Activated CD4-positive, alpha-beta T cell treated with anti-CD3 and anti-CD28 coated beads, Interleukin-10, Interleukin-2, amounts not matched to agents 100 ng/mL and 50 ng/mL, durations not matched to agents 16 hours and 8 hours (primary cell): ENCODE results near the gene PARVG.
A peak's percentile ranks its signal among the peaks of the same experiment; 100 is the strongest.

Experiments used
- DNase-seq: peaks from one replicate; pipeline ENCODE4 v3.0.0-alpha.2; 2020

Gene PARVG

DNA sequence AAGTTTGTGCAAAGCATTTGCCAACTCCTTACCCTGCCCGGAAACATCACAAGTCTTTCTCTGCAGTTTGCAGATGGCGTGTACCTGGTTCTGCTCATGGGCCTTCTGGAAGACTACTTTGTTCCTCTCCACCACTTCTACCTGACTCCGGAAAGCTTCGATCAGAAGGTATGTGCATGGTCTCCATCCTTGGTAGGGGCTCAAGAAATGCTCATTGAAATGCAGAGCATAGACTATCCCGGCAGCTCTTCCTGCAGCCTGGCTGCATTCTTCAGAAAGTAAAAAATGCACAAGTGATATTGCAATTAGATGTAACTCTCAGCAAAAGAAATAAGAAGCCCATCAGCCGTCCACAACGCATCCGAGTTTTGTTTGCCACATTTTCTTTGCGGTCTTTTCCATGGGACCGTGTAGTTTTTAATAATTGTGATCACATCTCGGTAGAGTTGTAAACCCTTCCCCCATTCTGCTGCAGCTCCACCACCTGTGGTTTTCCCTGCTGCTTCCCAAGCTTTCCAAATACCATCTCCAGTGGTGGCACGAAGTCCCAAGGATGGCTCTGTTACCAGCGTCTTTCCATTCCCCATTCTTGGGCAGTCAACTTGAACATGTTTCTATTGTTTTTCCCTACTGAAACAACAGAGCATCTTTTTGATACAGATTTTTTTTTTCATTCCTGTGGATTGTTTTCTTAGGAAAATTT is 22.7 kb upstream of the PARVG start:
- DNase-seq = no peak

GRCh38 chr22:44158816-44159215 is 21.9 kb upstream of the PARVG start:
- no peak for DNase-seq

- DNase-seq = no peak
Measured at GRCh38 chr22:44159221-44159620, 21.5 kb upstream of the PARVG start.

DNA sequence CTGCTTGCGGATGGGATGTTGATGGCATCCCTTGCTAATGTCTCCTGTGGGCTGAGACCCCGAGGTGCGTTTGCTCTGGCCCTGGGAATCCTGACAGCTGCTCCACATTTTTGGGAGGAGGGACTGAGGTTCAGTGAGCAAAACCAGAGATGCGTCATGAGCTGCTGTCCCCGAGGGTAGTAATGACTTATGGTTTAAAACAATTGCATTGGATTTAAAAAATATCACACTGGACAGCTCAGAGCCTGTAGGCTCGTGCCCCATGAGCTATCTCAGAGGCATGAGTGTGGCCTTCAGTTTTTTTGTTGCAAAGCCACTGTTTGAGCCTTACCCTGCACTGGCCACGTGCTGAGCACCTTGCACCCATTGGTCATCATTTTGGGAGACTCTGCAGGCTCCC is 20.9 kb upstream of the PARVG start:
- DNase-seq = no peak

DNA sequence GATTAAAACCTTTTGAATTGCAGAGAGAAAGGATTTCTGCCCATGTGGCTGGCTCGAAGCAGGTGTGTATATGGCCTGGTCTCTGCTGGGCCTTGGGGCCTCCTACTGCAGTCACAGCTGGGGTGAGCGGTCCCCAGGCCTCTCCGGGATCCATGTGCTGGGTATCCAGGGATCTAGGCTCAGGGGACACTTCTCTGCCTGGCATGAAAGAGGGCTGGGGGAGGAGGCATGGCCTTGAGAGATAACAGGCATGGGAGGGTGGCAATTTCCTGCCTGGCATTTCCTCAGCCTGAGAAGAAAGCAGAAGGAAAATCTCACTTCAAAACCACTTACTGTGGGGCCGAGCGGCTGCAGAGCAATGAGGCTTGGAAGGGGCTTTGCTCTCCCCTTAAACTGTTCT is 20.3 kb upstream of the PARVG start:
- no peak for DNase-seq

DNA sequence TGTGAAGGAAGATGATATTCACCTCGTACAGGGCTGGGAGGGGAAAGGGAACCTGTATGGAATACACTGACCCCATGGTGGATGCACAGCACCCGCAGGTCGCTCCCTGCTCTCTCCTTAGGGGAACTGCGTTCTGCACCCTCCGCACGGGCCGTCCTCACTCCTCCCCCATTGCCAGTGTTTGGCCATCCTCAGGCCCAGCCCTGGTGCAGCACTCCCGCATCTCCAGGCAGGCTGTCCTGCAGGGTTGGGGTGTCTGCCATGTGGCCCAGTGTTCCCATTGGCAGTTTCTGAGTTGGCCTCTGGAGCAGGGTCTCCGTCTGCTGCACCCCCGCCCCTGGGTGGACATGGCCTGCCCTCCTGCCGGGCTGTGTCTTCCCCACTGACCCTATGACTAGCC is 19.1 kb upstream of the PARVG start:
- DNase-seq = no peak

GRCh38 chr22:44162960-44163359 is 17.8 kb upstream of the PARVG start:
- DNase-seq = no peak

DNA sequence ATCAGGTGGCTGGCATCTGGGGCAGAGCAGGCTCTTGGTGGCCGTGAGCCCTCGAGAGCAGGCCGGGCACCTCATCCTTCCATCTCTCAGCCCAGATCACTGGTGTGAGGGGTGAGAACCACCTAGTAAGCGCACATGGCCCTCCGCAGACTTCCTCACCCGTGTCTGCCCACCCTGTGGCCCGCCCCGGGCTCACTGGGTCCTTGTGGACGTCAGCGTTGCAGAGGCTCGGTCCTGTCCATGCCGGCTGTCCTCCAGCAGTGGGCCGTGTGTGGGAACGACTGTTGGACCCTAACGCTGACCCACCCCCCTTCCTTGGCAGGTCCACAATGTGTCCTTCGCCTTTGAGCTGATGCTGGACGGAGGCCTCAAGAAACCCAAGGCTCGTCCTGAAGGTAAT is 17.2 kb upstream of the PARVG start:
- no peak for DNase-seq

DNA sequence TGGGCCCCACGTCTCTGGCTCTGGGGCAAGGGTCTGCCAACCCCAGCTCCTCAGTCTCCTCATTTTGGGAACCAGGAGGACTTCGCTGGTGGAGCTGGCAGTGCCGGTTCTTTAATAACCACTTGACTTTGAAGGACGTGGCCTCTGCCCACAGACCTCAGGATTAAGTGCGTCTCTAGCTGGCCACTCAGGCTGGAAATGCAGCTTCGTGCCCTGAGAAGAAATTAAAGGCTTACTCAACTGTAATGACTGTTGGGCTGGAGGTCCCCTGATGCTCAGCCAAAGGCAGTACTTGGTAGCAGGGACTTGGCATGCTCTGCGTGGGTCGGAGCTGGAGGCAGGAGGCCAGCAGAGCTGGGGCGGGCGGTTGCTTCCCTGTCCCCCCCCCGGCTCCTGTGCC is 16.7 kb upstream of the PARVG start:
- DNase-seq = no peak

GRCh38 chr22:44165286-44165874 is 15.3 kb upstream of the PARVG start:
- no peak for DNase-seq

DNA sequence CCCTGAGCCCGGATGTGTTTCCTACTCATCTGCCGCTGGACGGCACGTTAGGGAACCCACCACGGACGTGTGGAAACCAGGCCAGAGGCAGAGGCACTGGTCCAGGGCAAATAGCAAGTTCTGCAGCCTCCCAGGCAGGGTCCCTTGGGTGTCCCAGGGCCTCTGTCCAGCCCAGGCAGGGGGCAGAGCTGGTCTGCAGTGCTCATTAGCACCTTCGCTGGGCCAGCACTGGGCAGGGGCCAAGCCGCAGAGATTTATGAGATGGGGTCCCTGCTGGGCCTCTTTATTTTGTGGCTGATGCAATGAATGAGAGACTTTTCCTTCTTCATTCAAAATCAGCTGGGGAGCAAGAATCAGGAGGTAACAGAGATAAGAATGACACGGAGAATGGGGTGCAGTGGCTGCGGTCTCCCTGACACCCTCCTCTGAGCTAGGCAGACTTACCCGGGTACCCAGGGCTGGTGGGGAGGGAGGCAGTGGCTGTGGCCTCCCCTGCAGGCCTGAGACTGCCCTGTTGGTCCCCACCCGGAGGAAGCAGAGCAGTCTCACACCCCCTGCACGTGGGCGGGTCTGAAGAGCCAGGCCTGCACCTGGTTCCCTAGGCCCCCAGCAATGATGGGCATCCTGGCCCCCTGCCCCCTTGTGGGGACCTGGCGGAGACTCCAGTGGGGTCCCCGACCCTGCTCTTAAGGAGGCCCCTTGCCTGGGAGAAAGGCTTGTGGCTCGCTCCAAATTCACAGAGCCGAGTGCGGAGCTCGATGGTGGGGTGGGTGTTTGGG is 14.0 kb upstream of the PARVG start:
- DNase-seq = no peak

DNA sequence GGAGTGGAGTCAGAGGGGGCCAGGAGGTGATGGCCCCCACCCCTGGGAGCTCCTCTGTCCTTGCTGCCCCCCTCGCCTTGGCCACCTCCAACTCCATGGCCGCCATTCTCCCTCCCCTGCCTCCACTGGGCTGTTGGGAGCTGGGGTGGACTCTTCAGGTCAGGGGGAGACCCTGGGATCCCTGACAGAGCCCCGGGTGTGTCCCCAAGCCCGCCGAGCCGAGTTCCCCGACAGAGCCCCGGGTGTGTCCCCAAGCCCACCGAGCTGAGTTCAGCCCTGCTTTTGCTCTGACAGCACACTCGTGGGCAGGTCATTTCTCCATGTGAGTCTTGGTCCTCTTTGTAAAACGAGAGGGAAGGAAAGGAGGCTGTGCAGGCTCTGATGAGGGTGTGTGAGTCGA is 13.2 kb upstream of the PARVG start:
- no peak for DNase-seq

DNA sequence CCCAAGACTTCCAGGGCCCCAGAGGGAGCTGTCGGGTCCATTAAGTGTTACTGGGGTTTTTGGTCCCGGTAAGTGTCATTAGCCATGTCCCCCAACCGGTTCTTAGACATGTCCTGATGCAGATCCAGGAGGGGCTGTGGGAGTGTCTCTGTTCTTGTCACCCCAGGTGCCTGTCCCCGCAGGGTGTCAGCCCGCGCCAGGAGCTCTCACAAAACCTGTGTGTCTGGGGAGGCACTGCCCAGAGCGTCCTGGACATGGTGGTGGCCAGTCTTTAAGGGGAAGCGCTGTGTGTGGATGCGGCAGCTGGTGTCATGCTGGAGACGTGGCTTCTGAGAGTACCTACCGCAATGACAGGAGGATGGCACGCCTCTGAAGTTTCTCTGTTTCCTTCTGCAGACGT is 12.5 kb upstream of the PARVG start:
- no peak for DNase-seq

- no peak for DNase-seq
Measured at GRCh38 chr22:44170470-44170869, 10.3 kb upstream of the PARVG start.

GRCh38 chr22:44171561-44171960 is 9.2 kb upstream of the PARVG start:
- no peak for DNase-seq

DNA sequence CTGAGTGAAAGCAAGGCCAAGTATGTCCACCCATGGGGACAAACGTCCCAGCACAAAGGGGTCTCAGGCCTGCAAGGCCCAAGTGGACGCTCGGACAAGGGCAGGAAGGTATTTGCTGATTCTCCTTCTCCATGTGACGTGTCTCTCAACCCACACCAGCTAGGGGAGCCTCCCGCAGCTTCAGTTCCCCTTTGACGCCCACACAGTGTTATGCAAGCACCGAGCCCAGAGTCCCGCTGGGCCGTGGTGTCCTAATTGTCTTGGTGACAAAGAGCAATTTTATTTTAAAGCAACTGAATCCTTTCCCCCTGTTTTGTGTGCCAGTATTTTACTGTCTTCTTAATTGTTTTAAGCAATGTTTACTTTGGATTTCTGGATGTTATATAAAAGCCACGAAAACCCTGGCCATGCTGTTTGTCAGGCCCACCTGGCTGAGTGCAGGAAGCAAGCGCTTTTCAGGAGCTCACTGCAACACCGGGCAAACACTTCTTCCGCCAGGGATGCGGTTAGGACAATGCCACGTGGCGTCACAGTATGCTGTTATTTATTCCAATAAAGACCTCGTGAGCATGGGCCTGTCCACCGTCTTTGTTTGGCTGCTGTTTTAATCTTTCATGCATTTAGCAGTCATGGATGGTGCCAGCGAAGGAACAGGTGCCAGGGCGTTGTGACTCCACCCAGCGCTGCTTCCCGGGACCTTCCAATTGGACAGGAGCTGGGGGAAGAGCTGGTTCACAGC is 8.2 kb upstream of the PARVG start:
- DNase-seq = no peak

DNA sequence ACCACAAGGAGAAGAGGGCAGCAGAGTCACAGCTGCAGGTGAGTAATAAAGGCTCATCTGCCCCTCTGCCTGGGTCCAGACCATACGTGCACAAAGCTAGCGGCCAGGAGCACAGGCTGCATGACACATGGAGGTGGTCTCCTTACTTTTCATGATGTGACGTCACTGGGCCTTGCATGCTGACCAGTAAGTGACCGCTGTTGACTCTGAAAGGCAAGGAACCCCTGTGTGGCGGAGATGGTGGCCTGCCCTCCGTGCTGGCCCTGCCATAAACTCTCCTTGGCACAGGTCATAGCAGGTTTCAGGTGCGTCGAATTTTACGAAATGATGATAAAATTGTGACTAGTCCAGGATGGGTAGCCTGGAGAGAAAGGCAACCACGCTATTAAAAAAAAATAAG is 7.6 kb upstream of the PARVG start:
- DNase-seq = no peak

GRCh38 chr22:44175676-44176075 is 5.0 kb upstream of the PARVG start:
- DNase-seq = no peak

DNA sequence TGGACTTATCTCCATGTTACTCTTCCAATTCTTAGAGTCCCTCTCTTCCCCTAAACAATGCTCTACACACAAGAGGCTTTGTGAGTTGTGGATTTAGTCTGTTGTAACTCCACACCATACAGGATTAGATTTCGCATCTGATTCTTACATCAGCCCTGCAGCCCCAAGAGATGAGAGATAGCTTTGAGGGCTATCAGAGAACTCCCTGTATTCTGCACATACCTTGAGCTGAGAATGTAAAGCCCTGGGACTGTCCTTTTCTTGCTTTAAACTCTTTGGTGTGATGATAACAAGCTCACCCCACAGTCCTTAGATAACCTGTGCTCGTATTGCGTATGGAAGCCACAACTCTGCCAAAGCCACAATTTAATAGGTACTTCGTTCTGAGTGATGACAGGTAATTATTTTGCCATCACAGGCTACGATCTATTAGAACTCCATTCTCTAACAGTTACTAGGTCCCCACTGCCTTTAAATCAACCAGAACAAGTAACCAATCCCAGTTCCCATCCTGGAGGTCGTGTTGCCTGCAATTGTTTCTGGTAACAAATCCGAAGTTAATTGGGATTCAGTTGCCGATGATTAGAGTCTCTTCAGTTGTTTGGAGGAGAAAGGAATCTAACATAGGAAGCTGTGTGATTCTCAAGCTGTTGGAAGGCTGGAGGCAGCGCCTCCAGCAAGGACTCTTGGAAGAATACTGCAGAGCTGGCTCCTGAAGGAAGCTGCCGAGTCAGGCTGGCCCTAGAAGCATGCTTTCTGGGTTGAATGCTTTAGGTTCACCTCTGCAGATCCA is 1.3 kb upstream of the PARVG start:
- no peak for DNase-seq

GRCh38 chr22:44179989-44180705 is 578 bp upstream of the PARVG start:
- no peak for DNase-seq

- peak; percentile 69 for DNase-seq
Measured at GRCh38 chr22:44181033-44181911, 547 bp downstream of the PARVG start.
